ENCODE results near the gene SNAPC2. TPM values are rescaled to one million over a fixed set of nuclear protein-coding genes. Genes with fewer than 3 reads are reported as not detected.
"Not testable (repeated sequence)": the region's sequence is repeated elsewhere in the genome, so short reads cannot be mapped to it uniquely, and the experiment has no call there.

The SNAPC2 gene
- total RNA-seq, 1 experiment from 2014 or later = 25.5 TPM

DNA sequence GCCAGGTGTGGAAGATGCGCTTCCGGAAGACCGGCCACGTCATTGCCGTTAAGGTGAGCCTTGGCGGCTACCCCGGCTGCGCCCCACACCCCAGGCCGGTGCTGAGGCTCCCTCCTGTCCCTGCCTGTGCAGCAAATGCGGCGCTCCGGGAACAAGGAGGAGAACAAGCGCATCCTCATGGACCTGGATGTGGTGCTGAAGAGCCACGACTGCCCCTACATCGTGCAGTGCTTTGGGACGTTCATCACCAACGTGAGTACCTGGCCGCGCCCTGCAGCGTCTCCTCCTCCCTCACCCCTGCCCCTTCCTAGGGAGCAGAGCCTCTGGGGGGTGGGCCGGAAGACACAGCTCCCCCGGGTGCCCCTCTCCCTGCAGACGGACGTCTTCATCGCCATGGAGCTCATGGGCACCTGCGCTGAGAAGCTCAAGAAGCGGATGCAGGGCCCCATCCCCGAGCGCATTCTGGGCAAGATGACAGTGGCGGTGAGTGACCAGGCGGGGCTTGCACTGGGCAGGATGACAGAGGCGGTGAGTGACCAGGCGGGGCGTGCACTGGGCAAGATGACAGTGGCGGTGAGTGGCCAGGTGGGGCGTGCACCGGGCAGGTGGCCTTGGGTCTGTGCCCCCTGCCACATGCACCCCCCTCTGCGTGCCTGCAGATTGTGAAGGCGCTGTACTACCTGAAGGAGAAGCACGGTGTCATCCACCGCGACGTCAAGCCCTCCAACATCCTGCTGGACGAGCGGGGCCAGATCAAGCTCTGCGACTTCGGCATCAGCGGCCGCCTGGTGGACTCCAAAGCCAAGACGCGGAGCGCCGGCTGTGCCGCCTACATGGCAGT, 9.6 kb upstream of the SNAPC2 start:
- Histone ChIP-seq H3K4me3 (ENCODE audit: insufficient read depth, low read depth, low read length) (no peak overlapping the region), H3K27me3 (ENCODE audit: control insufficient read depth, insufficient read depth, low read length) (peaks cover 12% of the 10 kb centered on the region), H3K36me3 (replicated peaks; ENCODE audit: control insufficient read depth, insufficient read depth, low read length) (peaks cover 1% of the 10 kb centered on the region)
- no peak for DNase-seq

GRCh38 chr19:7911508-7912143, 8.5 kb upstream of the SNAPC2 start:
- no peak for DNase-seq
- Histone ChIP-seq H3K36me3 (replicated peaks; ENCODE audit: control insufficient read depth, insufficient read depth, low read length) (peaks cover 1% of the 10 kb centered on the region), H3K4me3 (ENCODE audit: insufficient read depth, low read depth, low read length) (no peak overlapping the region), H3K27me3 (ENCODE audit: control insufficient read depth, insufficient read depth, low read length) (peaks cover 22% of the 10 kb centered on the region)

DNA sequence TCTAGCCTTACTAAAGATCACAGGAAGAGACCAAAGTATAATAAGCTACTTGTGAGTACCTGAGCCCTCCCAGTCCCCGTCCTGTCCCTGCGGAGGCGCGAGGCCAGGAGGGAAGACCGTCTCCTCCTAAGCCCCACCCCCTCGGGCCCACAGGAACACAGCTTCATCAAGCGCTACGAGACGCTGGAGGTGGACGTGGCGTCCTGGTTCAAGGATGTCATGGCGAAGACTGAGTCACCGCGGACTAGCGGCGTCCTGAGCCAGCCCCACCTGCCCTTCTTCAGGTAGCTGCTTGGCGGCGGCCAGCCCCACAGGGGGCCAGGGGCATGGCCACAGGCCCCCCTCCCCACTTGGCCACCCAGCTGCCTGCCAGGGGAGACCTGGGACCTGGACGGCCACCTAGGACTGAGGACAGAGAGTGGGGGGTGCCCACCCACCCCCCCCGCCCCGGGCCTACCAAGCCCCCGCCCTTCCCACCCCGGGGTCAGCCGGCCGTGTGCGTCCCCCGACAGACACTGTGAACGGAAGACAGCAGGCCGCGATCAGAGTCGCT, 7.9 kb upstream of the SNAPC2 start:
- Histone ChIP-seq H3K36me3 (replicated peaks; ENCODE audit: control insufficient read depth, insufficient read depth, low read length) (peaks cover 1% of the 10 kb centered on the region), H3K4me3 (ENCODE audit: insufficient read depth, low read depth, low read length) (no peak overlapping the region), H3K27me3 (ENCODE audit: control insufficient read depth, insufficient read depth, low read length) (peaks cover 26% of the 10 kb centered on the region)
- no peak for DNase-seq

DNA sequence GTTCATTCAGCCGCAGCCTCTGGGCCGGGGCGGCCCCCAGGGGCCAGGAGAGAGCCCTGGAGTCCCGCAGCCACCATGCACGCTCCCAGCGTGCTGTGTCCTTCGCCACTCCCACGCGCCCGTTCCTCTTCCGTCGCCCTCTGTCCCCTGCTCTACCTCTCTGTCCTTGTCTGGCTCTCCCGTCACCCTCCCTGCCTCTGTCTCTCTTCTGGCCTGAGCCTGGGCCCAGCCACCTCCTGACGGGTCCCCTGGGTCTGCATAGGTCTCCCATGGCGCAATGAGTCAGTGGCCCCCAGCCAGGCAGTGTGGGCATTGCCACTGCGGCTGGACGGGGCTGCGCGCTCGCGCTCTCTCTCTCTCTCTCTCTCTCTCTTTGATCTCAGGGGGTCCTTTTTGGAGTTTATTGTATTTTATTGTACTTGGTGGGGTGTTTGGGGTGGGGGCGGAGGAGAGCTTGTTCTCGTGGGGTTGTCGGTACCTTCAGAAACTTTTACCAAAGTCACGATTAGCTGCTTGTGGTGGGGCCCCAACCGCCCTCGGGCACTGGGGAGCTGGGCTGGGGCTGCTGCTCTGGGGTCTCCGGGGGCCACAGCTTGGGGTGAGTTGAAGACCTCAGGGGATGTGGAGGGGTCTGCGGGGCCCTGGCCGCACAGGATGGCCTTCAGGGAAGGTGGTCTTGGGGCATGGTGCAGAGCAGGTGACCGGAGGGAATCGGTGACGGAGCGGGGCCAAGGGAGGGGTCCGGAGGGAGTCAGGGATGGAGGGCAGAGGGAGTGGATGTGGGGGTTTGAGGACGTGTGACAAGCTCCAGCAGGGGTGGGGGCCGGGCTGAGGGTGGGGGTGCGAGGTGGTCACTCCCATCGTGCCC, 7.2 kb upstream of the SNAPC2 start:
- Histone ChIP-seq H3K27me3 (ENCODE audit: control insufficient read depth, insufficient read depth, low read length) (peaks cover 33% of the 10 kb centered on the region), H3K36me3 (replicated peaks; ENCODE audit: control insufficient read depth, insufficient read depth, low read length) (peaks cover 1% of the 10 kb centered on the region), H3K4me3 (ENCODE audit: insufficient read depth, low read depth, low read length) (no peak overlapping the region)
- DNase-seq = no peak

GRCh38 chr19:7913652-7914051, 6.5 kb upstream of the SNAPC2 start:
- Histone ChIP-seq H3K27me3 (ENCODE audit: control insufficient read depth, insufficient read depth, low read length) (peaks cover 39% of the 10 kb centered on the region), H3K4me3 (ENCODE audit: insufficient read depth, low read depth, low read length) (no peak overlapping the region), H3K36me3 (replicated peaks; ENCODE audit: control insufficient read depth, insufficient read depth, low read length) (peaks cover 1% of the 10 kb centered on the region)
- no peak for DNase-seq

- Histone ChIP-seq H3K36me3 (replicated peaks; ENCODE audit: control insufficient read depth, insufficient read depth, low read length) (peaks cover 1% of the 10 kb centered on the region), H3K27me3 (ENCODE audit: control insufficient read depth, insufficient read depth, low read length) (peaks cover 44% of the 10 kb centered on the region), H3K4me3 (ENCODE audit: insufficient read depth, low read depth, low read length) (no peak overlapping the region)
- no peak for DNase-seq
Observed at GRCh38 chr19:7914099-7914498, 6.0 kb upstream of the SNAPC2 start.

DNA sequence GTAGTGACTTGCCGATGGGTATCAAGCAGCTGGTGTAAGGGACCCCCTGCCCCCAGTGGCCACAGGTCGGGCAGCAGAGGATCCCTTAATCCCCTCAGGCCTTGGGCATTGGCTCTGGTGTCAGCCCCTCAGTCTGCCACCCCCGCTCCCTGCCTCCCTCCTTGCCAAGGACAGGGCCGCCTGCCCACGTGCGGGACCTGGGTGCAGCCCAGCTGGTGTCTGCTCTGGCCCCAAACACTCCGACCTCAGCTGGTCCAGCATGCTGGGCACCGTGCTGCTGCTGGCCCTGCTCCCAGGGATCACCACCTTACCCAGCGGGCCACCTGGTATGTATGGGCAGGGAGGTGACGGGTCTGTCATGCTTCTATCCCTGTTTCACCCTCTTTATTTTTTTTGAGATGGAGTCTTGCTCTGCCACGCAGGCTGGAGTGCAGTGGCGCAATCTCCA, 5.5 kb upstream of the SNAPC2 start, which contains the start of gene TGFBR3L:
TSS of gene TGFBR3L (plus strand) at position 233 of the 448 bp plus-strand sequence.
- no peak for DNase-seq
- Histone ChIP-seq H3K36me3 (replicated peaks; ENCODE audit: control insufficient read depth, insufficient read depth, low read length) (peaks cover 1% of the 10 kb centered on the region), H3K4me3 (ENCODE audit: insufficient read depth, low read depth, low read length) (no peak within 1 kb of the TSS), H3K27me3 (ENCODE audit: control insufficient read depth, insufficient read depth, low read length) (peaks cover 48% of the 10 kb centered on the region)

GRCh38 chr19:7915250-7916102, 4.7 kb upstream of the SNAPC2 start:
- Histone ChIP-seq H3K4me3 (ENCODE audit: insufficient read depth, low read depth, low read length) (peak overlapping the region; percentile 41), H3K27me3 (ENCODE audit: control insufficient read depth, insufficient read depth, low read length) (peaks cover 49% of the 10 kb centered on the region), H3K36me3 (replicated peaks; ENCODE audit: control insufficient read depth, insufficient read depth, low read length) (no peaks in the 10 kb centered on the region; the same call in none of the 2 replicates)
- DNase-seq = no peak

- H3K27me3 ChIP-seq (ENCODE audit: control insufficient read depth, insufficient read depth, low read length) = peaks cover 49% of the 10 kb centered on the region
- peak; percentile 90 for DNase-seq
- H3K36me3 ChIP-seq (replicated peaks; ENCODE audit: control insufficient read depth, insufficient read depth, low read length) = no peaks in the 10 kb centered on the region; the same call in 1 of the 2 replicates
- peak overlapping the region; percentile 41 for H3K4me3 ChIP-seq (ENCODE audit: insufficient read depth, low read depth, low read length)
Observed at GRCh38 chr19:7916103-7916954, 3.8 kb upstream of the SNAPC2 start.

DNA sequence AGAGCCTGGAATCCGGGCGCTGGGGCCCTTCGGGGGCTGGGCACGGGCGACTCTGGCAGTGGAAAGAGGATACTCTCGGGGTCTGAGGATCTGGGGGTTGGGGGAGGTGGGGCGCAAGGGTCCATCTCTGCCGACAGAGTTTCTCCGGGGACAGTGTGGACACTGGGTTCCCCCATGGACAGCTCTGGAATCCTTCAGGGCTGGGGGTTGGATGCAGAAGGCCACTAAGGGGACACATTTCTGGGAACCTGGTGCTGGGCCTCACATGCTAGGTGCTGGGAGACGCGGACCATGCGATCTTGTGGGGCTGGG, 3.2 kb upstream of the SNAPC2 start:
- Histone ChIP-seq H3K4me3 (ENCODE audit: insufficient read depth, low read depth, low read length) (peak overlapping the region; percentile 41), H3K27me3 (ENCODE audit: control insufficient read depth, insufficient read depth, low read length) (peaks cover 49% of the 10 kb centered on the region), H3K36me3 (replicated peaks; ENCODE audit: control insufficient read depth, insufficient read depth, low read length) (no peaks in the 10 kb centered on the region; the same call in none of the 2 replicates)
- no peak for DNase-seq

GRCh38 chr19:7917267-7918061, 2.7 kb upstream of the SNAPC2 start:
- Histone ChIP-seq H3K4me3 (ENCODE audit: insufficient read depth, low read depth, low read length) (peak overlapping the region; percentile 41), H3K36me3 (replicated peaks; ENCODE audit: control insufficient read depth, insufficient read depth, low read length) (no peaks in the 10 kb centered on the region; the same call in none of the 2 replicates), H3K27me3 (ENCODE audit: control insufficient read depth, insufficient read depth, low read length) (peaks cover 49% of the 10 kb centered on the region)
- DNase-seq = peak; percentile 95

- Histone ChIP-seq H3K27me3 (ENCODE audit: control insufficient read depth, insufficient read depth, low read length) (peaks cover 49% of the 10 kb centered on the region), H3K4me3 (ENCODE audit: insufficient read depth, low read depth, low read length) (peak overlapping the region; percentile 41)
- DNase-seq; H3K36me3 ChIP-seq (replicated peaks; ENCODE audit: control insufficient read depth, insufficient read depth, low read length): not testable (repeated sequence)
Observed at GRCh38 chr19:7918062-7918614, 2.0 kb upstream of the SNAPC2 start.

Measured in H7 (cell line).